Left hindlimb (tissue), 1 donor: ENCODE data around the gene HECTD4.
"Not testable (repeated sequence)": the region's sequence is repeated elsewhere in the genome, so short reads cannot be mapped to it uniquely, and the experiment has no call there.

ENCODE experiments used
- DNase-seq: peaks from one replicate; pipeline ENCODE4 v3.0.0-alpha.2; 2018

Gene HECTD4

DNA sequence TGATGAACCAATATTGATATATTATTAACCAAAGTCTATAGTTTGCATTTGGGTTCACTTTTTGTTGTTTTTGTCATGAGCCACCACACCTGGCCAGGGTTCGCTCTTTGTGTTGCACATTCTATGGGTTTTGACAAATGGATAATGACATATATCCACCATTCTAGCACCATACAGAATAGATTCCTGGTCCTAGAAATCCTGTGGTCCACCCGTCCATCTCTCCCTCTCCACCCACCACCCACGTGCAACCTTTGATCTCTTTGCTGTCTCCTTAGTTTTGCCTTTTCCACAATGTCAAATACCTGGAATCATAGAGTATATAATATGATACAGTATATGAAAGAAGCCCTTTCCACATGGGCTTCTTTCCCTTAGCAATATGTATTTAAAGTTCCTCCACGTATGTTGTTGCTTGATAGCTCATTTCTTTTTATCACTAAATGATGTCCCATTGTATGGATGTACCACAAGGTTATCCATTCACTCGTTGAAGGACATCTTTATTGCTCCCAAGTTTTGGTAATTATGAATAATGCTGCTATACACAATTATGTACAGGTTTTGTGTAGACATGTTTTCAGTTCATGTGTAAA, 19.8 kb upstream of the HECTD4 start:
- DNase-seq, result no peak

DNA sequence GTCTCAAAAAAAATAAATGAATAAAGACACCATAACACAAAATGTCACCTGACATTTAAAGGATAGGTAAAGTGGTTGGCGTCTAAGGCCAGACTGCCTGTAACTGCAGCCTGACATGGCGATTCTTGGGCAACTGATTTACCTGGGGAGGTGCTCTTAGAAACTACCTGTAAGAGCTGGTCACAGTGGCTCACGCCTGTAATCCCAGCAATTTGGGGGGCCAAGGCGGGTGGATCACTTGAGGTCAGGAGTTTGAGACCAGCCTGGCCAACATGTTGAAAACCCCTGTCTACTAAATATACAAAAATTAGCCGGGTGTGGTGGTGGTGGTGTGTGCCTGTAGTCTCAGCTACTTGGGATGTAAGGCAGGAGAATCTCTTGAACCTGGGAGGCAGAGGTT, 18.8 kb upstream of the HECTD4 start:
- no peak for DNase-seq

DNA sequence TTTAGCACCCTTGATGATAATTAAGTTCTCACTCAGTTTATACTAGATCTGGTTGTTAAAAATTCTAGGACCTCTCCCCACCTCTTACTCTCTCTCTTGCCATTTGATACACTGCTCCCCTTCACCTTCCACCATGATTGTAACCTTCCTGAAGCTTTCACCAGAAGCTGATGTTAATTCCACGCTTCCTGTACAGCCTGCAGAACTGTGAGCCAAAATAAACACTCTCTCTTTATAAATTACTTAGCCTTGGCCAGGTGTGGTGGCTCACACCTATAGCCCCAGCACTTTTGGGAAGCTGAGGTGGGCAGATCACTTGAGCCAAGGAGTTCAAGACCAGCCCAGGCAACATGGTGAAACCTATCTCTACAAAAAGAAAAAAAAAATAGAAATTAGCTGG, 11.1 kb upstream of the HECTD4 start:
- DNase-seq, result no peak

DNA sequence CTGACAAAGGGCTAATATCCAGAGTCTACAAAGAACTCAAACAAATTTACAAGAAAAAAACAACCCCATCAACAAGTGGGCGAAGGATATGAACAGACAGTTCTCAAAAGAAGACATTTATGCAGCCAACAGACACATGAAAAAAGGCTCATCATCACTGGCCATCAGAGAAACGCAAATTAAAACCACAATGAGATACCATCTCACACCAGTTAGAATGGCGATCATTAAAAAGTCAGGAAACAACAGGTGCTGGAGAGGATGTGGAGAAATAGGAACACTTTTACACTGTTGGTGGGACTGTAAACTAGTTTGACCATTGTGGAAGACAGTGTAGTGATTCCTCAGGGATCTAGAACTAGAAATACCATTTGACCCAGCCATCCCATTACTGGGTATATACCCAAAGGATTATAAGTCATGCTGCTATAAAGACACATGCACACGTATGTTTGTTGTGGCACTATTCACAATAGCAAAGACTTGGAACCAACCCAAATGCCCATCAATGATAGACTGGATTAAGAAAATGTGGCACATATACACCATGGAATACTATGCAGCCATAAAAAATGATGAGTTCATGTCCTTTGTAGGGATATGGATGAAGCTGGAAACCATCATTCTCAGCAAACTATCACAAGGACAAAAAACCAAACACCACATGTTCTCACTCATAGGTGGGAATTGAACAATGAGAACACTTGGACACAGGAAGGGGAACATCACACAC, 7.9 kb upstream of the HECTD4 start:
- not testable (repeated sequence) for DNase-seq

DNA sequence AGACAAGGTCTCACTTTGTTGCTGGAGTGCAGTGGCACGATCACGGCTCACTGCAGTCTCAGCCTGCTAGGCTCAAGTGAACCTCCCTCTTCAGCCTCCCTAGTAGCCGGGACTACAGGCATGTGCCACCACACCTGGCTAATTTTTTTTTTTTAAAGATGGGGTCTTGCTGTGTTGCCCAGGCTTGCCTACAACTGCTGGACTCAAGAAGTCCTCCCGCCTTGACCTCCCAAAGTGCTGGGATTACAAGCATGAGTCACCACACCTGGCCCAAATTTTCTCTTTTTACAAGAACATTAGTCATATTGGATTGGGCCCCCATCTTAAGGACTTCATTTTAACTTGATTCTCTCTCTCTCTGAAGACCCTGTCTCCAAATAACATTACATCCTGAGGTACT, 7.0 kb upstream of the HECTD4 start:
- no peak for DNase-seq

DNA sequence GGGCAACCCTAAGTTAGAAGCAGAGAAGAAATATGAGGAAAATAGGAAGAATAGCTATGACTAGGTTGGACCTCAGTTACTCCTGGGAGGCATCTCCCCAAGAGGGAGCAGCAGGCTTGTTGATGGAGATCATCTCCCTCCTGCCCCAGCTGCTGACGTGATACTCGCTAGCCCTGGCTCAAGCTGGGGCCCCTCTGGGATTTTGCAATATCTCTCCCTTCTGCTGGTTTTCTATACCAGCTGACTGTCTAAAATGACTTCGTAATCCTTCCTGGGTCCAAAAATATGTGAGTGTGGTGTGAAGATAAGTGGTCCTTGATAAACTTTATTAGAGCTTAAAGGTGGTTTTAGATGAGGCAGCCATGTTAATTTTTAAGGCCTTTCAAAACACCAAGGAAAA, 4.5 kb upstream of the HECTD4 start:
- no peak for DNase-seq

DNA sequence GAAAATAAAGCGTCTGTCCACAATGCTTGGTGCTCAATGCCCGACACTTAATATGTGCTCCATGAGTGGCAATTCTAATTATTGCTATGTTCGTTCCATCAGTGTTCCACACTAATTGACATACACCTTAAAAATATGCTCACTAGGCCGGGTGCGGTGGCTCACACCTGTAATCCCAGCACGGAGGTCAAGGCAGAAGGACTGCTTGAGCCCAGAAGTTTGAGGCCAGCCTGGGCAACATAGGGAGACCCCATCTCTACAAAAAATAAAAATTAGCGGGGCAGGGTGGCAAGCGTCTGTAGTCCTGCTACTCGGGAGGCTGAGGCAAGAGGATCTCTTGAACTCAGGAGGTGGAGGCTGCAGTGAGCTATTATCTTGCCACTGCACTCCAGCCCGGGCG, 635 bp upstream of the HECTD4 start:
- DNase-seq, result no peak

DNA sequence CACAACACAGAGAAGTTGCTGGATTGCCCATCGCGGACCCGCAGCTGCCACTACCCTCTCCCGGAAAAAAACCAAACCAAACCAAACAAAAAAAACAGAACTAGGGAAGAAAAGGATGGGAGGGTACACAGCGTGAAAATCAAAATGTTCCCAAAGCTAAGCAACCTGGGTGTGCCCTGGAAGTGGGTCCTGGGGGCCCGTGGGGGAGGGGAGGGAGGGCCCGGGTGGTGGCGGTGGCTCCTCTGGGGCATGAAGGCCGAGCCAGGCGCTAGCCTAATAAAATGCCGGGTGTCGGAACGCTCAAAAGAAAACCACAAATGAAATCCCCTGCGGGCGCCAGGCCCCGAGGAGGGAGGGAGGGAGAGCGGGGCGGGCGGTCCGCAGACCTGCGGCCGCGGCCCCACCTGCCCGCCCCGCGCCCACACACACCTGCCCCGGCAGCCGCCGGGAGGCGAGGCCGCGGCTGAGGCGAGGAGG, 787 bp downstream of the HECTD4 start:
- DNase-seq, result no peak

DNA sequence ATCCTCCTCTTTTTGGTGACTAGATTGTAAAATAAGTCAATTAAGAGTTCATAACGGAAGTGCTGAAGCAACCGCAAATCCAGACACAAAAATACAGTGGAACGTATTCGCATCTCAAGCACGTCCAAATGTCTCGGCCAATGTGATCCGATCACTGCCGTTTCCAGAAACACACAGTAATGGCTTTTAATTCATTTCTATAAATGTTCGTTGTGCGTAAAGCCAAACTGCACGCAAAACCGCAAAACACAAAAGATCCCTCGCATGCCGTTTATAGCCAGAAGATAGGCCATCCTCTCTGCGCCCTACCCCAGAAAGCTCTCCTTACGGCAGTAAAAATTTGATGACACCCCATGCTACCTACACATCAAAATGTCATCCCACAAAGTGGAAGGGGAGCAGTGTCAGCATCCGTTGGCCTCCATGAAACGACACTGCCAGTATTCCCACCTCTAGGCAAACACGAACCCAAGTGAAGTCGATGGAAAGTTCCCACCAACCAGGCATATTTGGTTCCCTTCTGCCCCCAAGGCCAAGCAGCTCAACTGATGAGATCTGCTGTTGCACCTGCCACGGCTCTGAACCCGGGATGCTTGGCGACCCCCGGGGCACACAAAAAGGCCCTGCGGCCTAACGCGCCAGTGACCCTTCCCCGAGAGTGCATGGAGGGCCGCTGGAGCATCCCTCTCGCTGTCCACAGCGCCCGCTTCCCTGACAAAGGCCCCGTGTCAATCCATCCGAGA, 1.4 kb downstream of the HECTD4 start:
- DNase-seq, result peak; percentile 34

DNA sequence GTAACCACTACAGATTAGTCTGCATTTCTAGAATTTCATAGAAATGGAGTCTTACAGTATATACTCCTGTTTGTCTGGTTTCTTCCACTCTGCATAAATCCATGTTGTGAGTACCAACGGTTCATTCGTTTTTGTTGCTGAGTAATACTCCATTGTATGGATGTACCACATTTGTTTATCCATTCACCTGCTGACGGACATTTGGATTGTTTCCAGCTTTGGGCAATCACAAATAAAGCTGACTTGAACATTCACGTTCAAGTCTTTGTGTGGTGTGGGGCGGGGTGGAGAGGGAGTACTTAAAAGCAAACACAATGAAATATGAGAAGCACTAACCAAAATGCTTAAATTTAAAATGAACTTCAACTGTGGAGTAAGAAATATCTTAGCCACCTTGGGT, 7.1 kb downstream of the HECTD4 start:
- DNase-seq, result no peak

DNA sequence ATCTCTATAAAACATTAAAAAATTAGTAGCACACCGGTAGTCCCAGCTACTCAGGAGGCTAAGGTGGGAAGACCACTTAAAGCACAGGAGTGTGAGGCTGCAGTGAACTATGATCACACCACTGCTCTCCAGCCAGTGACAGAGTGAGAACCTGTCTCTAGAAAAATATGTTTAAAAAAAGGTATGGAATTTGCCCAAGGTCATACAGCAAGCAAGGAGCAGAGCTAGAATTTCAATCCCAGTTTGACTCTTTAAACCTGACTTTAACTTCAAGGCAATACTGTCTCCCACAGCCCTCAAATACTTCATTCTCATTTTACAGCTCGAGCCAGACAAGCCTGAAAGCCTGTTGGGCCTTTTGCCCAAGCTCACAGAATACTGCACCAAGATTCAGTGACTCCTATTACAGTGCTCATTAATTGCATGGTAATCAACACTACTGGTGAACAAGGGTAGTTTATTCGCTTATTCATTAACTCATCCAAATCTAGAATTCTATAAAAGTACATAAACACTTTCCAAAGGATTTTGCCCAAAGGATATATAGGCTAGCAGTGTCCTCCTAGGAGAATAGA, 8.0 kb downstream of the HECTD4 start:
- no peak for DNase-seq

DNA sequence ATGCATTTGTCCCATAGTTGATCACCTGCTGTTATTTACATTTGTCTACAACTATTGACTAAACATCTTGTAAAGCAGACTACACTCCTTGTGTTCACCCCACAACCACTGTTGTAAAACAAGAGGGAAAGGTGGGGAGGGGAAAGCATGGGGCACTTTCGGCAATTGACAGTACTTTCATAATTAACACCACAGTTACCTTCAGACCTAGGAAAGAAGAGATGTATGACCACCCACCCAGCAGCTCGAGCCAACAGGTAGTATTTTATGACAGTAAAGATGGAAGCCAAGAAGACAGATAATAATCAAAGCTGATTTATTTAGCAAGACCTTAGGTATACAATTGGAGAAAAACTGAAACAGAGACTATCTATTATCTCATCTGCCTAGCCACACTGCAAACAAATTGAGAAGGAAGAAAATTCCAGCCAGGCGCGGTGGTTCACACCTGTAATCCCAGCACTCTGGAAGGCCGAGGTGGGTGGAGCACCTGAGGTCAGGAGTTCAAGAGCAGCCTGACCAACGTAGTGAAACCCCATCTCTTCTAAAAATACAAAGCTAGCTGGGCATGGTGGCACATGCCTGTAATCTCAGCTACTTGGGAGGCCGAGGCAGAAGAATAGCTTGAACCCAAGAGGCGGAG, 11.2 kb downstream of the HECTD4 start:
- DNase-seq, result no peak

DNA sequence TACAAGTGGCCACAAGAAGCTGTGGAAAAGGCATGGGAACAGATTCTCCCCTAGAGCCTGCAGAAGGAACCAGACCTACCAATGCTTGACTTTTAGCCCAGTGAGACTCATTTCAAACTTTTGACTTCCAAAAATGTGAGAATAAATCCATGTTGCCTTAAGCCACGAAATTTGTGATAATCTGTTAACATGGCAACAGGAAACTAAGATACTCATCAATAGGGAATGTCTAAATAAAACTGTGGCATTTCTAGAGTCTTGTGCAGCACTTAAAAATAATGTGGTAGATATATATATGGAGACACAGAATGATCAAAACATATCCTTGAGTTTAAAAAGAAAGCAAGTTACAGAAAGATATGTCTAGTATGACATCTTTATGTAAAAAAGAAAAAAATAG, 12.0 kb downstream of the HECTD4 start:
- DNase-seq, result no peak

DNA sequence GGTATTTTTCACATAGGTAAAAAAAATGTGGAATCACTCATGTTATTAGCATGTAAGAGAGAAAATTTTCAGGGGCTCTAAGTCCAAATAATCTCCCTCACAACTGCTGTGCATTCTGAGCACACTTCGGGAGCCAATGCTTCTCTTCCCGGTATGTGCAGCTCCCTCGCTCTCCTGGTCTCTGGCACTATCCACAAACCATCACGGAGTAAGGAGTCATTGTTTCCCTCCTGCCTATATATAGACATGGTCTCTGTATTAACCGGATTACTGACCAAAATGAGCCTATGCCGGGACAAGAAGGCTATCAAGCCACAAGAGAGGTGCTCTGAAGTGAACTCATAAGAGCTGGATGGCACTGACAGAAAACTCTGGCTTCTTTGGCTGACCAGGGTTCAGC, 13.4 kb downstream of the HECTD4 start:
- DNase-seq, result no peak

DNA sequence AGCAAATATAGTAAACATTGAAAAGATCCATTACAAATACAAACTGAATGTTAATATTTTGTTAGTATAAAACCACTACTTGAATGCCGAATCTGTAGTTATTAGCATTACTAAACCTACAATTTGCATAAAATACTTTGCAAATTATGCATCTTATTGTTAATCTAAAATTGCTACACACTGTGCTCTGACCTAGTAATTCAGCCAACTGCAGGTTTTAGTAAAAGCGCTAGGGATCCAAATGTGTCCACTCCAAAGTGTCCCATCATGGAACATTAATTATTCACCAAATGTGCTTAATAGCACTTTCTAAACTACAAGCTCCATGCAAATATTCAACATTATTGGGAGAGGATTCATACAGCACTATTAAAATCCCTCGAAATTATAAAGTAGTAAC, 14.3 kb downstream of the HECTD4 start:
- DNase-seq, result no peak

DNA sequence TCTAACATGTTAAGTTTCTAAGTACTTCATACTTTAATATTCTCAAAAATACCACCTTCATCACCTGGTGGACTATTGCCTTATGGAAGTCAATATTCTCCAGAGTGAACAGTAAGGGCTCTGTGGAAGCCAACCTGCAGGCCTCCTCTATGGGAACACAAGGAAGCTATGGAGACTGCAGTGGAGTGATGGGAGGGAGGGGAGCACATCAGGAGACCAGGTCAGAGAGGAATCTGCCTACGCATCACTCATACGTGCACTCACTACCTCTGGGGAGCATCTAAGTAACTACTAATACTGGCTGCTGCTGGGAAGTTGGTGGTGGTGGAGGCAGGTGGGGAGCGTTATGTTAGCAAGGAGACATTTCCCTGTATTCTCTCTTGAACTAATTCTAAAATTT, 19.9 kb downstream of the HECTD4 start:
- DNase-seq, result no peak

DNA sequence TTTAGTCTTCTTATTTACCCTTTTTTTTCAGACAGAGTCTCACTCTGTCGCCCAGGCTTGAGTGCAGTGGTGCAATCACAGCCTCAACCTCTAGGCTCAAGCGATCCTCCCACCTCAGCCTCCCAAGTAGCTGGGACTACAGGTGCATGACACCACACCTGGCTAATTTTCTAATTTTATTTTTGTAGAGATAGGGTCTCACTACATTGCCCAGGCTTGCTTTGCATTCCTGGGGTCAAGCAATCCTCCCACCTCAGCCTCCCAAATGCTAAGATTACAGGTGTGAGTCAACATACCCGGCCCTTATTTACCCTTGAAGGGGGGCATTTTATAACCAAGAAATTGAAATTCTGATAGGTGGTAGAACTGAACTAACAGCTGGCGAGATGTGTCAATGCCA, 21.0 kb downstream of the HECTD4 start:
- no peak for DNase-seq

DNA sequence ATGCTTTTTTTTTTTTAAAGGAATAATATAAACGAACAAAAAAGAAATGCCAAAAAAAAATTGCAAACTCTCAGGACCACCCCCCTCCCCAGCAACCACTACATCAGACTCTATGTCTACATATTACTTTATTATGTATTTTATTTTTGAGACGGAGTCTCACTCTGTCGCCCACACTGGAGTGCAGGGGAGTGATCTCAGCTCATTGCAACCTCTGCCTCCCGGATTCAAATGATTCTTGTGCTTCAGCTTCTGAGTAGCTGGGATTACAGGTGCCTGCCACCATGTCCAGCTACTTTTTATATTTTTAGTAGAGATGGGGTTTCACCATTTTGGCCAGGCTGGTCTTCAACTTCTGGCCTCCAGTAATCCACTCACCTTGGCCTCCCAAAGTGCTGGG, 22.9 kb downstream of the HECTD4 start:
- no peak for DNase-seq

DNA sequence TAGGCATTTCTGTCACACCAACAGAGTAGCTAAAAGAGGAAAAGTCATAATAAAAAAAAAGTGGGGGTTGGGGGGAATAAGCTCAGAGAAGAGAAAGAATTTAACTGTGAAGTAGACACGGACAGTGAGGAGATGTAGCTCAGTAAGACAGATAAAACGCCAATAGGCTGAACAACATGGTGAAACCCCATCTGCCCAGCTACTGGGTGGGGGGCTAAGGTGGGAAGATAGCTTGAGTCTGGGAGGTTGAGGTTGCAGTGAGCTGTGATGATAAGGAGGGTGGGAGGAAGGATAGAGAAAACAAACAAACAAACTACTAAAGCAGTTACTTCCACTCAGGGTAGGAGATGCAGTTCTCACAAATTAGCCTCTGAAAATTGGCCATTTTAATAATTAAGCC, 25.0 kb downstream of the HECTD4 start:
- DNase-seq, result no peak

DNA sequence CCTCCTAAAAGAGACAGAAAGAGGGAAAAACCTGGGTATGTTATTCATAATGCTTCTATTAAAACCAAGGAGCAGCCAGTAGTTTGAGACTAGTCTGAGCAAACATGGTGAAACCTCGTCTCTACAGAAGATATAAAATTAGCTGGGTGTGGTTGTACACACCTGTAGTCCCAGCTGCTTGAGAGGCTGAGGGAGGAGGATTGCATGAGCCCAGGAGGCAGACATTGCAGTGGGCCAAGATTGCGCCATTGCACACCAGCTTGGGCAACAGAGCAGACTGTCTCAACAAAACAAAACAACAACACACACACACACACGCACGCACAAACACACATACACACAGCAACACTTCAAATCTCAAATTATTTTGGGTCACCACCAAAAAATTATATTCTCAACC, 27.8 kb downstream of the HECTD4 start:
- no peak for DNase-seq

DNA sequence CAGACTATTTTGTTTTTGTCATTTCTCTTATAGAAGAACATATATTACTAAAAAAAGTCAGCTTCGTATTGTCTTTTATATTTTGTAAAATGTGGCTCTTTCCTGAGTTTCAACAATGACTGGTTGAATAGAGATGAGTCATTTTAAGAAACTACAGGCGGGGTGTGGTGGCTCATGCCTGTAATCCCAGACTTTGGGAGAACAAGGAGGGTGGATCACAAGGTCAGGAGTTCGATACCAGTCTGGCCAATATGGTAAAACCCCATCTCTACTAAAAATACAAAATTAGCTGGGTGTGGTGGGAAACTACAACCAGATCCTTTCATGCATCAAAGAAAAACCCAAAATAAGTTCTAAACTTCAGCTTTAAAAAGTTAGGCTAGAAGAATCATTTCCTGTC, 28.8 kb downstream of the HECTD4 start:
- DNase-seq, result no peak

DNA sequence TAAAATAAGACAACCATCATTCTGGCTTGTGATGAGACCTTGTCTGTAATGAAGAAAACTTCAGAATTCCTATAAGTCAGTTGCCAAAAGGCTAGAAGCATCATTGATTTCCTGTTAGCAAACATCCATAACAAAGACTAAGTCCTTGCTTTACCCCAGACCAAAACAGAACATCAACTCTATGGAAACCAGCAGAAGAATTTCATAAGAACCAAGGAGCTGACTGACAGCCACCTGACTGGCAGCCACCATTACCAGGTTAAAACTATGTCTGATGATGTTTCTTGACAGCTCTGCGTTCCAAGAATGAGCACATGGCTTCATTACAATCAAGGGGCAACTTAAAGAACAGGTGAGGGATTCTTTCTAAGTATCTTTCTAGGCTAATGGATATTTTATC, 29.3 kb downstream of the HECTD4 start:
- no peak for DNase-seq
